NB4 (cell line): ENCODE data around the gene HNRNPA2B1.
"Not testable (repeated sequence)": the region's sequence is repeated elsewhere in the genome, so short reads cannot be mapped to it uniquely, and the experiment has no call there.

ENCODE experiments used
- CTCF ChIP-seq: IDR thresholded peaks from one replicate; pipeline ENCODE4 v1.5.1; 2012; ENCODE audit warnings: low read depth, low read length
- MAX ChIP-seq: IDR thresholded peaks from 2 replicates; pipeline ENCODE4 v1.6.1; 2011; ENCODE audit warnings: low read depth, low read length

GRCh38 chr7:26177269-26177668, 23.3 kb downstream of the HNRNPA2B1 start:
- TF ChIP-seq CTCF, MAX: not testable (repeated sequence)
